Measurements from ENCODE around the gene ADAP1.

The ADAP1 gene

DNA sequence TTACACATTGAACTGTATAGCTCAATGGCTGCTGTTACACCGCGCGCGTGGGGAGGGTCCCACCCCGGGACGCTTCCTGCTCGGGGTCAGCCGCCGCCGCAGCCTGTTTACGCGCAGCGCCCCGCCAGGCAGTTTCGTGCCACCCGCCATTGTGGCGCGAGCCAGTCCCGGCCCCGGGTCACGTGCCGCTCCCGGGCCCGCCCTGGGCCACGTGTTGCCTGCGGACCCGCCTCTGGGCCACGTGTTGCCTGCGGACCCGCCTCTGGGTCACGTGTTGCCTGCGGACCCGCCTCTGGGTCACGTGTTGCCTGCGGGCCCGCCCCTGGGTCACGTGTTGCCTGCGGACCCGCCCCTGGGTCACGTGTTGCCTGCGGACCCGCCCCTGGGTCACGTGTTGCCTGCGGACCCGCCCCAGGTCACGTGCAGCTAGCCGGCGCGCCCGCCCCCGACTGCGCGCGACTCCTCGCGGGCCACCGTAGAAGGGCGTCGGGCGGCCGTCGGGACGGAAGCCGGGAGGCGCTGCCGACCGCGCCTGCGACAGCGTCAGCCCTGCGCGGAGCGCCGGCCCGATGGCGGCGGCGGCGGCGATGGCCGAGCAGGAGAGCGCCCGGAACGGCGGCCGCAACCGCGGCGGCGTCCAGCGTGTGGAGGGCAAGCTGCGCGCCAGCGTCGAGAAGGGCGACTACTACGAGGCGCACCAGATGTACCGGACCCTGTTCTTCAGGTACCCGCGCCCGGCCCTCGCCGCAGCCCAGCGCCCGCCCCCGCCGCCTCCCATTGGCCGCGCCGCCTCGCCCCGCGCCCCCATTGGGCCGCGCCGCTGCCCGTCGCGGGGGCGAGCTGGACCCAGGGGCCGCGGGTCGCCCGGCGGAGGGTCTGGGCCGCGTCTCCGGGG, 78.2 kb downstream of the ADAP1 start, which contains the start of gene GET4:
Gene GET4 (plus strand): TSS at position 478 of the 895 bp plus-strand sequence. CDS start 92 bp downstream, at position 570.
- Histone ChIP-seq H3K9me3 (ENCODE audit: insufficient read depth, low read depth, low read length) (no peaks in the 10 kb centered on the region), H2AFZ (ENCODE audit: insufficient read depth, low read length, poor library complexity) (peak within 1 kb of the TSS; percentile 61)

GRCh38 chr7:875476-876076, 78.9 kb downstream of the ADAP1 start:
- Histone ChIP-seq H2AK5ac (ENCODE audit: low read length) (peak overlapping the region; percentile 95), H4K91ac (ENCODE audit: low read depth, low read length) (peak overlapping the region; percentile 83), H3K4me2 (ENCODE audit: low read length) (peak overlapping the region; percentile 51), H3K4ac (ENCODE audit: low read depth, low read length) (peak overlapping the region; percentile 22), H3K79me2 (ENCODE audit: control insufficient read depth, insufficient read depth, low read length, poor library complexity) (peaks cover 23% of the 10 kb centered on the region), H2BK120ac (ENCODE audit: insufficient read depth, low read length, poor library complexity) (peak overlapping the region; percentile 36), H3K27ac (ENCODE audit: low read depth, low read length) (no peak overlapping the region), H3K4me3 (ENCODE audit: low read depth, low read length) (no peak overlapping the region), H4K8ac (ENCODE audit: low read depth, low read length) (peak overlapping the region; percentile 64), H3K4me1 (ENCODE audit: control insufficient read depth in 1 of 2, insufficient read depth in 2 of 2, low read length in 2 of 2) (peaks cover 0 to 5% of the 10 kb centered on the region in 2 experiments), H3K23ac (ENCODE audit: low read length) (no peak overlapping the region), H3K27me3 (ENCODE audit: insufficient read depth, low read length) (no peaks in the 10 kb centered on the region), H2BK5ac (ENCODE audit: low read depth, low read length, poor library complexity) (no peak overlapping the region), H2AFZ (ENCODE audit: insufficient read depth, low read length, poor library complexity) (no peak overlapping the region), H3K9ac (ENCODE audit: low read length) (no peak overlapping the region), H4K12ac (ENCODE audit: low read depth, low read length) (peak overlapping the region; percentile 15), H3K9me3 (ENCODE audit: insufficient read depth, low read depth, low read length) (no peaks in the 10 kb centered on the region), H3K36me3 (ENCODE audit: control insufficient read depth in 1 of 2, insufficient read depth in 2 of 2, low read length in 2 of 2) (peaks cover 22 to 23% of the 10 kb centered on the region in 2 experiments), H2BK12ac (ENCODE audit: low read length) (peak overlapping the region; percentile 23), H3K79me1 (ENCODE audit: low read length) (peaks cover 9% of the 10 kb centered on the region), H3K14ac (ENCODE audit: low read length) (peak overlapping the region; percentile 27), H3K18ac (ENCODE audit: low read length) (no peak overlapping the region)
- WGBS (ENCODE audit: extremely low coverage, insufficient coverage, insufficient read length) = no CpG with 5 or more reads among the region's 27 CpGs
- DNase-seq = no peak

More for the DNA sequence above, 78.2 kb downstream of the ADAP1 start, which contains the start of gene GET4:
- Histone ChIP-seq H4K12ac (ENCODE audit: low read depth, low read length) (peak within 1 kb of the TSS; percentile 86), H3K23ac (ENCODE audit: low read length) (no peak within 1 kb of the TSS), H3K27me3 (ENCODE audit: insufficient read depth, low read length) (no peaks in the 10 kb centered on the region), H2AK5ac (ENCODE audit: low read length) (peak within 1 kb of the TSS; percentile 95), H3K36me3 (ENCODE audit: control insufficient read depth in 1 of 2, insufficient read depth in 2 of 2, low read length in 2 of 2) (peaks cover 20 to 21% of the 10 kb centered on the region in 2 experiments), H3K9ac (ENCODE audit: low read length) (peak within 1 kb of the TSS; percentile 89), H3K4ac (ENCODE audit: low read depth, low read length) (peak within 1 kb of the TSS; percentile 80), H3K79me2 (ENCODE audit: control insufficient read depth, insufficient read depth, low read length, poor library complexity) (peaks cover 23% of the 10 kb centered on the region), H3K4me1 (ENCODE audit: control insufficient read depth in 1 of 2, insufficient read depth in 2 of 2, low read length in 2 of 2) (peaks cover 0 to 5% of the 10 kb centered on the region in 2 experiments), H3K4me3 (ENCODE audit: low read depth, low read length) (peak within 1 kb of the TSS; percentile 95), H3K18ac (ENCODE audit: low read length) (peak within 1 kb of the TSS; percentile 58), H3K27ac (ENCODE audit: low read depth, low read length) (peak within 1 kb of the TSS; percentile 68), H2BK5ac (ENCODE audit: low read depth, low read length, poor library complexity) (peak within 1 kb of the TSS; percentile 75), H4K91ac (ENCODE audit: low read depth, low read length) (peak within 1 kb of the TSS; percentile 83), H3K4me2 (ENCODE audit: low read length) (peak within 1 kb of the TSS; percentile 63), H2BK12ac (ENCODE audit: low read length) (peak within 1 kb of the TSS; percentile 23), H3K79me1 (ENCODE audit: low read length) (peaks cover 9% of the 10 kb centered on the region), H4K8ac (ENCODE audit: low read depth, low read length) (peak within 1 kb of the TSS; percentile 75), H3K14ac (ENCODE audit: low read length) (peak within 1 kb of the TSS; percentile 89), H2BK120ac (ENCODE audit: insufficient read depth, low read length, poor library complexity) (peak within 1 kb of the TSS; percentile 36)
- DNase-seq = peak; percentile 94 to 95
- no CpG with 5 or more reads among the region's 129 CpGs for WGBS (ENCODE audit: extremely low coverage, insufficient coverage, insufficient read length)

- peaks cover 20% of the 10 kb centered on the region for H3K79me2 ChIP-seq (ENCODE audit: control insufficient read depth, insufficient read depth, low read length, poor library complexity)
Observed at GRCh38 chr7:875051-875450, 79.4 kb downstream of the ADAP1 start.

GRCh38 chr7:874031-874749, 80.3 kb downstream of the ADAP1 start:
- H3K79me1 ChIP-seq (ENCODE audit: low read length) = peaks cover 9% of the 10 kb centered on the region
- H3K14ac ChIP-seq (ENCODE audit: low read length) = no peak overlapping the region
- no peak overlapping the region for H4K8ac ChIP-seq (ENCODE audit: low read depth, low read length)
- H3K9me3 ChIP-seq (ENCODE audit: insufficient read depth, low read depth, low read length) = peaks cover 1% of the 10 kb centered on the region
- H3K9ac ChIP-seq (ENCODE audit: low read length) = no peak overlapping the region
- H3K23ac ChIP-seq (ENCODE audit: low read length) = no peak overlapping the region
- H3K27ac ChIP-seq (ENCODE audit: low read depth, low read length) = peak overlapping the region; percentile 15
- no peak overlapping the region for H2BK12ac ChIP-seq (ENCODE audit: low read length)
- peaks cover 0 to 5% of the 10 kb centered on the region in 2 experiments for H3K4me1 ChIP-seq (ENCODE audit: control insufficient read depth in 1 of 2, insufficient read depth in 2 of 2, low read length in 2 of 2)
- no peak overlapping the region for H3K18ac ChIP-seq (ENCODE audit: low read length)
- H2BK5ac ChIP-seq (ENCODE audit: low read depth, low read length, poor library complexity) = no peak overlapping the region
- no peaks in the 10 kb centered on the region for H3K27me3 ChIP-seq (ENCODE audit: insufficient read depth, low read length)
- DNase-seq = peak in 1 of 2 donors; percentile 24
- H3K36me3 ChIP-seq (ENCODE audit: control insufficient read depth in 1 of 2, insufficient read depth in 2 of 2, low read length in 2 of 2) = peaks cover 24 to 32% of the 10 kb centered on the region in 2 experiments
- no peak overlapping the region for H4K91ac ChIP-seq (ENCODE audit: low read depth, low read length)
- no peak overlapping the region for H3K4me3 ChIP-seq (ENCODE audit: low read depth, low read length)
- H4K12ac ChIP-seq (ENCODE audit: low read depth, low read length) = no peak overlapping the region
- no peak overlapping the region for H2BK120ac ChIP-seq (ENCODE audit: insufficient read depth, low read length, poor library complexity)
- H2AK5ac ChIP-seq (ENCODE audit: low read length) = no peak overlapping the region
- no CpG with 5 or more reads among the region's 9 CpGs for WGBS (ENCODE audit: extremely low coverage, insufficient coverage, insufficient read length)
- H3K4me2 ChIP-seq (ENCODE audit: low read length) = no peak overlapping the region
- H3K4ac ChIP-seq (ENCODE audit: low read depth, low read length) = no peak overlapping the region
- H3K79me2 ChIP-seq (ENCODE audit: control insufficient read depth, insufficient read depth, low read length, poor library complexity) = peaks cover 16% of the 10 kb centered on the region
- no peak overlapping the region for H2AFZ ChIP-seq (ENCODE audit: insufficient read depth, low read length, poor library complexity)

More at GRCh38 chr7:875051-875450, 79.4 kb downstream of the ADAP1 start:
- Histone ChIP-seq H4K8ac (ENCODE audit: low read depth, low read length) (peak overlapping the region; percentile 64), H4K12ac (ENCODE audit: low read depth, low read length) (peak overlapping the region; percentile 15), H2AK5ac (ENCODE audit: low read length) (no peak overlapping the region), H2BK5ac (ENCODE audit: low read depth, low read length, poor library complexity) (no peak overlapping the region), H3K4me1 (ENCODE audit: control insufficient read depth in 1 of 2, insufficient read depth in 2 of 2, low read length in 2 of 2) (peaks cover 0 to 5% of the 10 kb centered on the region in 2 experiments), H3K27ac (ENCODE audit: low read depth, low read length) (no peak overlapping the region), H3K9me3 (ENCODE audit: insufficient read depth, low read depth, low read length) (no peaks in the 10 kb centered on the region), H3K27me3 (ENCODE audit: insufficient read depth, low read length) (no peaks in the 10 kb centered on the region), H3K36me3 (ENCODE audit: control insufficient read depth in 1 of 2, insufficient read depth in 2 of 2, low read length in 2 of 2) (peaks cover 22 to 26% of the 10 kb centered on the region in 2 experiments), H3K79me1 (ENCODE audit: low read length) (peaks cover 9% of the 10 kb centered on the region), H2BK12ac (ENCODE audit: low read length) (no peak overlapping the region), H3K4ac (ENCODE audit: low read depth, low read length) (no peak overlapping the region), H3K14ac (ENCODE audit: low read length) (no peak overlapping the region), H2BK120ac (ENCODE audit: insufficient read depth, low read length, poor library complexity) (peak overlapping the region; percentile 36), H3K4me2 (ENCODE audit: low read length) (no peak overlapping the region), H4K91ac (ENCODE audit: low read depth, low read length) (no peak overlapping the region), H3K18ac (ENCODE audit: low read length) (no peak overlapping the region), H3K23ac (ENCODE audit: low read length) (no peak overlapping the region), H3K4me3 (ENCODE audit: low read depth, low read length) (no peak overlapping the region), H3K9ac (ENCODE audit: low read length) (no peak overlapping the region), H2AFZ (ENCODE audit: insufficient read depth, low read length, poor library complexity) (no peak overlapping the region)
- DNase-seq = no peak
- no CpG with 5 or more reads among the region's 7 CpGs for WGBS (ENCODE audit: extremely low coverage, insufficient coverage, insufficient read length)
